Lung (tissue), 12 donors: ENCODE measurements around the gene SYNM. TPM values are rescaled to one million over a fixed set of nuclear protein-coding genes. Genes with fewer than 3 reads are reported as not detected.

Source experiments
- ATAC-seq: fragments of 200-7000 bp; cut with Tn5 transposase; one replicate; pipeline ENCODE4 v1.9.1; 2020; ENCODE audit warnings: moderate number of reproducible peaks; ENCODE audit not compliant: insufficient read depth, low FRiP score
- DNase-seq, 3 donors: peaks; one replicate each; pipeline ENCODE4 v3.0.0-alpha.2; 2013 to 2017
- H3K27ac ChIP-seq, 2 donors: one replicate each; pipeline ENCODE4 v1.5.1; 2013; ENCODE audit warnings: mild to moderate bottlenecking in 2 of 2, moderate library complexity in 2 of 2, control low read depth in 1 of 2, inconsistent platforms in 1 of 2, low read depth in 1 of 2, low read length in 1 of 2
- H3K27me3 ChIP-seq, 3 donors: one replicate each; pipeline ENCODE4 v1.5.1; 2013; ENCODE audit warnings: low read length in 2 of 3; ENCODE audit not compliant: control insufficient read depth in 3 of 3, insufficient read depth in 3 of 3
- H3K36me3 ChIP-seq, 4 donors: one replicate each; pipeline ENCODE4 v1.5.1; 2013; ENCODE audit warnings: low read length in 4 of 4, mild to moderate bottlenecking in 1 of 4, moderate library complexity in 1 of 4; ENCODE audit not compliant: control insufficient read depth in 4 of 4, insufficient read depth in 4 of 4
- H3K4me1 ChIP-seq, 5 donors: one replicate each; pipeline ENCODE4 v1.5.1; 2013; ENCODE audit warnings: low read length in 5 of 5, mild to moderate bottlenecking in 2 of 5, moderate library complexity in 1 of 5; ENCODE audit not compliant: control insufficient read depth in 5 of 5, insufficient read depth in 5 of 5
- H3K4me3 ChIP-seq: one replicate; pipeline ENCODE4 v1.5.1; 2013; ENCODE audit warnings: mild to moderate bottlenecking, control low read depth, moderate library complexity
- H3K9ac ChIP-seq, 2 donors: one replicate each; pipeline ENCODE4 v1.5.1; 2013; ENCODE audit warnings: low read length in 2 of 2, control low read depth in 1 of 2; ENCODE audit not compliant: insufficient read depth in 1 of 2
- H3K9me3 ChIP-seq, 4 donors: one replicate each; pipeline ENCODE4 v1.5.1; 2013; ENCODE audit warnings: low read length in 3 of 4, mild to moderate bottlenecking in 1 of 4, moderate library complexity in 1 of 4; ENCODE audit not compliant: control insufficient read depth in 4 of 4, insufficient read depth in 3 of 4
- CTCF ChIP-seq: IDR thresholded peaks from 2 replicates; pipeline ENCODE4 v1.5.1; 2012; ENCODE audit warnings: mild to moderate bottlenecking; ENCODE audit errors: control extremely low read depth, extremely low read depth
- WGBS, 2 donors: extraction: QIAGEN DNeasy Blood & Tissue Kit; methylation state at CpG; one replicate each; pipeline ENCODE4 v1.1.7; 2013; 5-methylcytosine and 5-hydroxymethylcytosine counted together
- polyA plus RNA-seq, 2 donors: library from polyadenylated mRNA; stranded (reverse); fragments of 200-250 nt; gene quantifications; one replicate each; pipeline ENCODE4 v1.2.1, GENCODE V29; 2013
- total RNA-seq, 2 donors: library from RNA; depleted of rRNA in 1 of 2; stranded (reverse); fragments of >200 nt in 1 of 2; gene quantifications; one replicate each; pipeline ENCODE4 v1.2.1, GENCODE V29; 2014 to 2021
- donor health status: control.
- donor health status: control.
- donor health status: Bipolar disorder and iron deficiency.
- donor health status: healthy.
- donor health status: DM: yes; HTN: yes; CAD: no.

Gene SYNM
- total and polyA plus RNA-seq, 4 donors = 5.3 to 21.3 (median 10.9) TPM

GRCh38 chr15:99146661-99147060 is 41.8 kb downstream of the SYNM start:
- no peak for DNase-seq
- H3K9ac ChIP-seq = no peak overlapping the region
- no peak for ATAC-seq
- H3K27me3 ChIP-seq = no peaks in the 10 kb centered on the region
- H3K27ac ChIP-seq = no peak overlapping the region
- WGBS, 2 donors = 97% methylated on average over 5 of the region's 5 CpGs
- no peaks in the 10 kb centered on the region for H3K9me3 ChIP-seq
- H3K36me3 ChIP-seq = peaks cover 3 to 15% (median 11%) of the 10 kb centered on the region in 4 donors
- no peak for TF ChIP-seq CTCF
- H3K4me3 ChIP-seq = no peak overlapping the region
- H3K4me1 ChIP-seq = peaks cover 0 to 14% (median 5%) of the 10 kb centered on the region in 5 donors

GRCh38 chr15:99148851-99149276 is 44.0 kb downstream of the SYNM start:
- TF ChIP-seq CTCF = no peak
- 88 to 92% methylated on average over 7 of the region's 7 CpGs for WGBS, 2 donors
- Histone ChIP-seq H3K27ac (no peak overlapping the region), H3K36me3 (peaks cover 3 to 18% (median 15%) of the 10 kb centered on the region in 4 donors), H3K27me3 (no peaks in the 10 kb centered on the region), H3K9me3 (no peaks in the 10 kb centered on the region), H3K4me3 (no peak overlapping the region), H3K9ac (no peak overlapping the region), H3K4me1 (peaks cover 0 to 11% (median 2%) of the 10 kb centered on the region in 5 donors)
- ATAC-seq (no peak), DNase-seq (no peak)

GRCh38 chr15:99149366-99149765 is 44.5 kb downstream of the SYNM start:
- no peak overlapping the region for H3K9ac ChIP-seq
- TF ChIP-seq CTCF = no peak
- H3K27ac ChIP-seq = no peak overlapping the region
- H3K4me1 ChIP-seq = peaks cover 0 to 9% (median 0%) of the 10 kb centered on the region in 5 donors
- ATAC-seq (no peak), DNase-seq (no peak)
- H3K9me3 ChIP-seq = no peaks in the 10 kb centered on the region
- WGBS, 2 donors = 93 to 97% methylated on average over 4 of the region's 4 CpGs
- H3K36me3 ChIP-seq = peaks cover 3 to 21% (median 15%) of the 10 kb centered on the region in 4 donors
- no peaks in the 10 kb centered on the region for H3K27me3 ChIP-seq
- H3K4me3 ChIP-seq = no peak overlapping the region

GRCh38 chr15:99151156-99151555 is 46.3 kb downstream of the SYNM start:
- H3K4me1 ChIP-seq = peaks cover 0 to 9% (median 0%) of the 10 kb centered on the region in 5 donors
- H3K9ac ChIP-seq = no peak overlapping the region
- H3K9me3 ChIP-seq = no peaks in the 10 kb centered on the region
- H3K27me3 ChIP-seq = no peaks in the 10 kb centered on the region
- no peak for TF ChIP-seq CTCF
- DNase-seq (no peak), ATAC-seq (no peak)
- peaks cover 5 to 21% (median 18%) of the 10 kb centered on the region in 4 donors for H3K36me3 ChIP-seq
- no peak overlapping the region for H3K27ac ChIP-seq
- H3K4me3 ChIP-seq = no peak overlapping the region
- 90 to 95% methylated on average over 2 of the region's 2 CpGs for WGBS, 2 donors
